ENCODE results near the gene ARRDC5. TPM values are rescaled to one million over a fixed set of nuclear protein-coding genes. Genes with fewer than 3 reads are reported as not detected.

ARRDC5 gene
- total and polyA plus RNA-seq, 2 of the 13 experiments (the other 11 are each of a cell fraction or from before 2014, with no cell fraction given), result not detected

DNA sequence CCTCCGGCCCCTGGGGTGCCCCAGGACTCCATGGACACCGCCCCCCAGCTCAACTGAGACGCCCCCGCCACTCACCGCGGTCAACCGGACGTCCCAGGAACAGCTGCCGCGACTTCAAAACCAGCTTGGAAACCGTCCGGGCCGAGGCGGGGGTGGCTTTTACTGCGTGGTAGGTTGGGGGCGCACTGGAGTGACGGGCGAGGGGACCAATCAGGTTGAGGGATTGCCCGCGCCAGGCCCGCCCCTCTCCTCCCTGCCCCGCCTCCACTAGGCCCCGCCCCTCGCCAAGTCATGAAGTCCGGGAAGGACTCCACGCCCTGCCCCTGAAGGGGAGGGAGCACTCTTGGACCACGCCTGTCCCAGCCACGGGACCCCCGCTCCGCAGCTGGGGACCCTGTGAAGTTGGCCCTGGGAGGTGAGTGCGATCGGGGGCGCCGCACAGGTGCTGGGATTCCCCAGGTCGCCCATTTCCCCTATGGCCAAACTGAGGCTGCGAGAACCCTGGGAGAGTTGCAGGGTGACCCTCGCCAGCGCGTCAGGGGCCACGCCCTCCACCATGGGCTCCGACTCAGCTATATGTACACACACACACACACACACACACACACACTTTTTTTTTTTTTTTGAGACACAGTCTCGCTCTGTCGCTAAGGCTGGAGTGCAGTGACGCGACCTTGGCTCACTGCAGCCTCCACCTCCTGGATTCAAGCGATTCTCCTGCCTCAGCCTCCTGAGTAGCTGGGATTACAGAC is 35.0 kb downstream of the ARRDC5 start, which contains the start of gene PLIN3 (continued):
- TF ChIP-seq ZNF207 (IDR thresholded peaks at IDR 0.05; ENCODE audit: borderline replicate concordance), result no peak
- peak; percentile 97 for TF ChIP-seq SP4 (CRISPR knock-in tag; IDR thresholded peaks at IDR 0.05)
- no peak for TF ChIP-seq MLLT10 (CRISPR knock-in tag; IDR thresholded peaks at IDR 0.05)
- TF ChIP-seq ELF3 (CRISPR knock-in tag; IDR thresholded peaks at IDR 0.05), result no peak
- 0 out of 2 replicates have a peak, but pooled peaks have one; percentile 14 for TF ChIP-seq ZKSCAN1 (IDR thresholded peaks at IDR 0.05; ENCODE audit: low read length)
- TF ChIP-seq CREB3 (CRISPR knock-in tag; IDR thresholded peaks at IDR 0.05), result no peak
- TF ChIP-seq RFXAP (CRISPR knock-in tag; IDR thresholded peaks at IDR 0.05; ENCODE audit: borderline replicate concordance), result no peak
- TF ChIP-seq RBM39 (IDR thresholded peaks at IDR 0.05; ENCODE audit: low read depth, low read length, poor library complexity, severe bottlenecking), result no peak
- peak; percentile 67 for TF ChIP-seq PHF21A (CRISPR knock-in tag; IDR thresholded peaks at IDR 0.05)
- no peak for TF ChIP-seq ARNT (IDR thresholded peaks at IDR 0.05)
- TF ChIP-seq ZNF777 (CRISPR knock-in tag; IDR thresholded peaks at IDR 0.05), result no peak
- TF ChIP-seq ZFX (CRISPR knock-in tag; IDR thresholded peaks at IDR 0.05; ENCODE audit: low read depth), result no peak
- TF ChIP-seq ZNF780A (CRISPR knock-in tag; IDR thresholded peaks at IDR 0.05), result no peak
- TF ChIP-seq ZBTB20 (CRISPR knock-in tag; IDR thresholded peaks at IDR 0.05; ENCODE audit: borderline replicate concordance, low read depth), result no peak
- no peak; the same call in 1 of the 2 replicates for TF ChIP-seq EEA1 (CRISPR knock-in tag; IDR thresholded peaks at IDR 0.05; ENCODE audit: borderline replicate concordance)
- TF ChIP-seq ARID2 (CRISPR knock-in tag; IDR thresholded peaks at IDR 0.05; ENCODE audit: borderline replicate concordance), result no peak
- TF ChIP-seq ATF7-NPFF (CRISPR knock-in tag; IDR thresholded peaks at IDR 0.05; ENCODE audit: low read depth), result peak; percentile 79; the same call in 1 of the 2 replicates
- 0 out of 2 replicates have a peak, but pooled peaks have one; percentile 9 for TF ChIP-seq HMG20A (CRISPR knock-in tag; IDR thresholded peaks at IDR 0.05; ENCODE audit: borderline replicate concordance)
- peak; percentile 34; the same call in 1 of the 2 replicates for TF ChIP-seq MEF2D (CRISPR knock-in tag; IDR thresholded peaks at IDR 0.05)
- TF ChIP-seq CENPX (CRISPR knock-in tag; IDR thresholded peaks at IDR 0.05), result no peak
- TF ChIP-seq, protein P1, sequence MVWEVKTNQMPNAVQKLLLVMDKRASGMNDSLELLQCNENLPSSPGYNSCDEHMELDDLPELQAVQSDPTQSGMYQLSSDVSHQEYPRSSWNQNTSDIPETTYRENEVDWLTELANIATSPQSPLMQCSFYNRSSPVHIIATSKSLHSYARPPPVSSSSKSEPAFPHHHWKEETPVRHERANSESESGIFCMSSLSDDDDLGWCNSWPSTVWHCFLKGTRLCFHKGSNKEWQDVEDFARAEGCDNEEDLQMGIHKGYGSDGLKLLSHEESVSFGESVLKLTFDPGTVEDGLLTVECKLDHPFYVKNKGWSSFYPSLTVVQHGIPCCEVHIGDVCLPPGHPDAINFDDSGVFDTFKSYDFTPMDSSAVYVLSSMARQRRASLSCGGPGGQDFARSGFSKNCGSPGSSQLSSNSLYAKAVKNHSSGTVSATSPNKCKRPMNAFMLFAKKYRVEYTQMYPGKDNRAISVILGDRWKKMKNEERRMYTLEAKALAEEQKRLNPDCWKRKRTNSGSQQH (CRISPR knock-in tag; IDR thresholded peaks at IDR 0.05; ENCODE audit: low read depth), result no peak
- TF ChIP-seq, protein P2, sequence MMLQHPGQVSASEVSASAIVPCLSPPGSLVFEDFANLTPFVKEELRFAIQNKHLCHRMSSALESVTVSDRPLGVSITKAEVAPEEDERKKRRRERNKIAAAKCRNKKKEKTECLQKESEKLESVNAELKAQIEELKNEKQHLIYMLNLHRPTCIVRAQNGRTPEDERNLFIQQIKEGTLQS (CRISPR knock-in tag; IDR thresholded peaks at IDR 0.05), result no peak
- TF ChIP-seq MYNN (CRISPR knock-in tag; IDR thresholded peaks at IDR 0.05; ENCODE audit: low read depth), result no peak
- no peak for TF ChIP-seq HOXD1 (CRISPR knock-in tag; IDR thresholded peaks at IDR 0.05)
- TF ChIP-seq, protein P3, sequence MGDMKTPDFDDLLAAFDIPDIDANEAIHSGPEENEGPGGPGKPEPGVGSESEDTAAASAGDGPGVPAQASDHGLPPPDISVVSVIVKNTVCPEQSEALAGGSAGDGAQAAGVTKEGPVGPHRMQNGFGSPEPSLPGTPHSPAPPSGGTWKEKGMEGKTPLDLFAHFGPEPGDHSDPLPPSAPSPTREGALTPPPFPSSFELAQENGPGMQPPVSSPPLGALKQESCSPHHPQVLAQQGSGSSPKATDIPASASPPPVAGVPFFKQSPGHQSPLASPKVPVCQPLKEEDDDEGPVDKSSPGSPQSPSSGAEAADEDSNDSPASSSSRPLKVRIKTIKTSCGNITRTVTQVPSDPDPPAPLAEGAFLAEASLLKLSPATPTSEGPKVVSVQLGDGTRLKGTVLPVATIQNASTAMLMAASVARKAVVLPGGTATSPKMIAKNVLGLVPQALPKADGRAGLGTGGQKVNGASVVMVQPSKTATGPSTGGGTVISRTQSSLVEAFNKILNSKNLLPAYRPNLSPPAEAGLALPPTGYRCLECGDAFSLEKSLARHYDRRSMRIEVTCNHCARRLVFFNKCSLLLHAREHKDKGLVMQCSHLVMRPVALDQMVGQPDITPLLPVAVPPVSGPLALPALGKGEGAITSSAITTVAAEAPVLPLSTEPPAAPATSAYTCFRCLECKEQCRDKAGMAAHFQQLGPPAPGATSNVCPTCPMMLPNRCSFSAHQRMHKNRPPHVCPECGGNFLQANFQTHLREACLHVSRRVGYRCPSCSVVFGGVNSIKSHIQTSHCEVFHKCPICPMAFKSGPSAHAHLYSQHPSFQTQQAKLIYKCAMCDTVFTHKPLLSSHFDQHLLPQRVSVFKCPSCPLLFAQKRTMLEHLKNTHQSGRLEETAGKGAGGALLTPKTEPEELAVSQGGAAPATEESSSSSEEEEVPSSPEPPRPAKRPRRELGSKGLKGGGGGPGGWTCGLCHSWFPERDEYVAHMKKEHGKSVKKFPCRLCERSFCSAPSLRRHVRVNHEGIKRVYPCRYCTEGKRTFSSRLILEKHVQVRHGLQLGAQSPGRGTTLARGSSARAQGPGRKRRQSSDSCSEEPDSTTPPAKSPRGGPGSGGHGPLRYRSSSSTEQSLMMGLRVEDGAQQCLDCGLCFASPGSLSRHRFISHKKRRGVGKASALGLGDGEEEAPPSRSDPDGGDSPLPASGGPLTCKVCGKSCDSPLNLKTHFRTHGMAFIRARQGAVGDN (CRISPR knock-in tag; IDR thresholded peaks at IDR 0.05), result peak; percentile 80
